Eye (tissue), 1 donor: ENCODE data around the gene TAS1R1.

Source experiments
- DNase-seq: peaks from one replicate; pipeline ENCODE4 v3.0.0-alpha.2; 2015

Gene TAS1R1

DNA sequence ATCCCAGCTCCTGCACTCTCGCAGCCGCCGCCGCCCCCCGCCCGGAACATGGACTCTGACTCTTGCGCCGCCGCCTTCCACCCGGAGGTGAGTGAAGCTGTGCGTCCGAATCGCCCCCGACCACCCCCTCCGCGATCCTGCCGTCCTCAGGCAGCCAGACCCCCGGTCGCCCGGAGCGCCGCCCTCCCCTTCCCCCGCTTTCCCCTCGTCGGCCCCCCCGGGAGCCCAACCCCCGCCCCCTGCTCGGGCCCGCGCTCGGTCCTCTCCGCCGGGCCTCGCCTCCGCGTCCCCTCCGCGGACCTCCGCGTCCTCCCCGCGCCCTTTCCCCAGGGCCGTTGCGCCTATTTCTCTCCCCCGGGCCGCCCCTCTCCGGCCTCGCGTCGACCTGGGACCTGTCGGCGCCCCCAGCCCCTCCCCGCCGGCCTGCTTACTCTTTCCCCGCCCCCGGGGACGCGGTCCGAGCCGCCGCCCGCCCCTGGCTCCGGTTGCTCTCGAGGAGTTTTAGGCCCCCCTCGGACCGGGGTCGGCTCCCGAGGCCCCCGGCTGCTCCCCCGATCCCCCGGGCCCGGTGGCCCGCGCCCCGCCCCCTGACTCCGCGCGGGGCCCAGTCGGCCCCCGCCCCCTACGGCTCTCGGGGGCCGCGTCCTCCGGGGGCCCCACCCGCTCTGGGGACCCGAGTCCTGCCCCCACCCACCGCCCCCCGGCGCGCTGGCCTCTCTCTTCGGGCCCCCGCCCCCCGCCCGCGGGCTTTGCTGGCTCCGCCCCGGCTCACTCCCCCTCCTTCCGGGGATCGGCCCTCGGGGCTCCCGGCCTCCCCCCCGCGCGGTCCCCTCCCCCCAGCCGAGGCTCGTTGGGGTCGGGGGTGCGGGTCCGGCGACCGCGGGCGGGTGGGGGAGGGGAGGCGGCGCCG, 59.2 kb downstream of the TAS1R1 start:
- peak; percentile 69 for DNase-seq

- peak; percentile 24 for DNase-seq
Measured at GRCh38 chr1:6614929-6615785, 60.0 kb downstream of the TAS1R1 start.

DNA sequence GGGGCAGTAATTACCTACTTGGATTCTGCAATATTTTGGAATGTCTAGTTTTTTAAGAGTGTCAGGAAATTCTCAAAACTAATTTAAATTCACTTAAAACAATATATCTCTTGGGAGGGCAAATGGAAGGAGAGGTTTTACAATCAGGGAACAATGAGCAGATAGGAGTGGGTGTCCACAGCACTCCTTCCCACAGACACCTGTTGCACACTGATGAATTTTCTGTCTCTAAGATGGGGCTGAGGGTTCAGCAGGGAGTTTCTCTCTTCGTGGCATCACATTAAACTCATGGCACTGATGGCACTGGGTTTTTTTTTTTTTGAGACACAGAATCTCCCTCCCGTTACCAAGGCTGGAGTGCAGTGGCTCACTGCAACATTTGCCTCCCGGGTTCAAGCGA, 63.9 kb downstream of the TAS1R1 start:
- DNase-seq = no peak

GRCh38 chr1:6621429-6622391, 66.6 kb downstream of the TAS1R1 start:
- no peak for DNase-seq

DNA sequence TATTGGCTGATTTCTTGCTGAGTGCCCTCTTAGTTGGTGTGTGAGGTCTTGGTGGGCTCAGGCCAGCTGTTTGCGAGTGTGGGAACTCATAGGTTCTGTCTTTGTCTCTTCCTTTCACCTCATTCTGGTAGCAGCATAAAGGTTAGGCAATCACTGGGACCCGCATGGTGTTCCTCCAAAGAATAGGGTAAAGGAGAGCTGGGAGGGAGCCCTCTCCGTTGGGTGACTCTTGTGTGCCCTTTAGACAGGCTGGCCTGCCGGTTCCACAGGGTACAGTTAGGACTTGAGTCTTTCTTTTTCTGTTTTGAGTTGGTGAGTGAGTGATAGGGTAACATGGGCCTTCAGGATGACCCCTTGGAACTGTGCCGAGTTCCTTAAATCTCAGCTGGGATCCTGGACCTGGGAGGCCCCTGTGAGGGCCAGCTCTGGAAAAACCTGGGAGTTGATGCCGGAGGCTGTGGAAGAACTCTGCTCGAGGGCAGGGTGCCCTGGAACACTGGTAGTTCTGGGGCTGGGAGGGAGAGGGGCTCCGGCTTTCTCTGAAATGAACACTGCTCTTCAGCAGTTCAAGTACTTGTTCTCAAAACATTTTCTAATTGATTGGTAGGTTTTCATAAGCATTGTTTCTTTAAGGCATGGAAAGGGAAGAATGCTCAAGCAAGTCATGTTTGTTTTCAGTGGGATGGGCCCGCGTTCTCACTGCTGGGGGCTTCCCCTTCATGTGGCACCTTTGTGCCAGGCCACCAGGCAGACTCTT, 67.5 kb downstream of the TAS1R1 start:
- no peak for DNase-seq

GRCh38 chr1:6623269-6623965, 68.3 kb downstream of the TAS1R1 start:
- DNase-seq = no peak

GRCh38 chr1:6624710-6625583, 69.8 kb downstream of the TAS1R1 start, which contains the start of gene THAP3:
THAP3 (plus strand) TSS chr1:6624868; CDS start chr1:6625219, 351 bp downstream.
- peak; percentile 95 for DNase-seq

GRCh38 chr1:6625584-6626149, 70.6 kb downstream of the TAS1R1 start:
- peak; percentile 60 for DNase-seq

DNA sequence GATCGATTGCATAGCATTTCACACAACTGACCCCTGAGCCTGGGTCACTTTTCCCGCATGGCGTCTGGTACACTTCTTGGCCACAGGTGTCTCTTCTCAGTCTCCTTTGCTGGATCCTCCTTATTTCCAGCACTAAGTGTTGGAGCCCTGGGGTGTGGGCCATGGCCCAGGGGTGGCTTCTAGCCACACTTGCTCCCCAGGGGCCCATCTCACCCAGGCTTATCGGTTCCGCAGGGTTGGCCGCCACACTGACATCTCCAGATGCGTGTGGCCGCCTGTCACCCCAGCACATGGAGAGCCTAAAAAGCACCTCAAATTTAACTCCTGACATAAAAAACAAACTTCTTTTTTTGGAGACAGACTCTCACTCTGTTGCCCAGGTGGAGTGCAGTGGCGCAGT, 71.9 kb downstream of the TAS1R1 start:
- no peak for DNase-seq

DNA sequence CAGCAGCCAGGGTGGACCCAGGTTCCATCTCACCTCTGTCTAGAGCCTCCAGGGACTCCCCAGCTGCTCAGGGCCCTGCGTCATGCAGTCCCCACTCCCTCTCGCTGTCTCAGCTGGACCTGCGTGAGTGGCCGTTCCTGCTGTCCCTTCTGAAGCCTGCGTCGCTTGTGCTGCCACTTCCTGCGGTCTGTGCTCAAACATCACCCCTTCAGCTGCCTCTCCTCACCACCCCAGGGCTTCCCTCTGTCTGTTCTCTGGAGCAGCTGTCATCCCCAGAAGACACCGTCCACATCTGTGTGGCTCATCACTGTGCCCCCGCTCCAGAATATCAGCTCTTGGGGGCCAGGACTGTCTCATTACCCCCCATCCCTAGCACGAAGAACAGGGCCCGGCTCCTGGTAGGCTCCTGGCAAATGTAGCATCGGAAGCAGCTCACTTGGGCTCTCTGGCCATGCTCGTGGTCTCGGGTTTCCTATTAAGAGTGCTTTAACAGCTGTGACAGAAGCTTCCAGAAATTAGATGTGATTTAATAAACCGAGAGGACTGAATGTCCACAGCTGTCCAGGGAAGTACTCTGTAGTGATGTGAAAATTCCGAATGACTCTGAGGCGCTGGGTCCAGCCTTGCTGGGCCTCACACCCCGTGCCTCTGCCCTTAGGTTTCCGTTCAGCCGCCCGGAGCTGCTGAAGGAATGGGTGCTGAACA, 72.9 kb downstream of the TAS1R1 start:
- DNase-seq = no peak

DNA sequence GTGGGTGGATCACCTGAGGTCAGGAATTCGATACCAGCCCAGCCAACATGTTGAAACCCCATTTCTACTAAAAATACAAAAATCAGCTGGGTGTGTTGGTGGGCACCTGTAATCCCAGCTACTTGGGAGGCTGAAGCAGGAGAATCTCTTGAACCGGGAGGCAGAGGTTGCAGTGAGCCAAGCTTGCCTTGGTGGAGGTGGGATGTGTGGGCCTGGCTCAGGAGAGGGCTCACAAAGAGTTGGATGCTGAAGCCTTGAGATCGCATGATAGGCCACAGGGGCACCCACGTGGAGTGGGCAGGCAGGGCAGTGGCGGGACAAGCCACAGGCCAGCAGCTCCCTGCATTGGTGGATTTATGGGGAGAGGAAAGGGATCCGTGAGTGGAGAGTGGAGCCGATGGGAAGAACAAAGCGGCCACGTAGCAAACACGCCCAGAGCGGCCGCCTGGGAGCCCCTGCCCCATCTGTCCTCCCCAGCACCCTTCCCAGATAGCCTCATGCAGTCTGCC, 73.9 kb downstream of the TAS1R1 start:
- DNase-seq = no peak
